Activated CD8-positive, alpha-beta memory T cell treated with anti-CD3 and anti-CD28 coated beads for 1 hour (primary cell): ENCODE results near the gene MORN3.
A peak's percentile ranks its signal among the peaks of the same experiment; 100 is the strongest.
"Not testable (repeated sequence)": the region's sequence is repeated elsewhere in the genome, so short reads cannot be mapped to it uniquely, and the experiment has no call there.

ENCODE experiments used
- DNase-seq, 2 donors: peaks; one replicate each; pipeline ENCODE4 v3.0.0-alpha.2; 2020; ENCODE audit warnings: low read depth in 1 of 2; ENCODE audit errors: extremely low read depth in 1 of 2

MORN3 gene, protein sequence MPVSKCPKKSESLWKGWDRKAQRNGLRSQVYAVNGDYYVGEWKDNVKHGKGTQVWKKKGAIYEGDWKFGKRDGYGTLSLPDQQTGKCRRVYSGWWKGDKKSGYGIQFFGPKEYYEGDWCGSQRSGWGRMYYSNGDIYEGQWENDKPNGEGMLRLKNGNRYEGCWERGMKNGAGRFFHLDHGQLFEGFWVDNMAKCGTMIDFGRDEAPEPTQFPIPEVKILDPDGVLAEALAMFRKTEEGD

DNA sequence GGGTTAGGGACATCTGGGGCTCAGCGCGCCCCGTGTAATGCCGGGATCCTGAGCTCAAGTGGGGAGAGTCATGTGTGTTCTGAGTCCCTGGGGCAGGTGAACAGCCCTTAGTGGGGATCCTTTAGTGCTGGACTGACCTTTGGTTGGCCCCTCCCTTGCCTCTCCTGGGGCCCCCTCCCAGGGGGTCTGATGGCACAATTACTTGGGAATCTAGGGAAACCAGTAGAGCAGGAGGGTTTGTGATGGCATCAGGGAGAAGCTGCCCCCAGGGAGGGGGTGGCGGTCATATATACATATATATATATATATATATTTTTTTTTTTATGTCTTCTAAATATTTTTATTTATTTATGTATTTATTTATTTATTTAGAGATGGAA, at the start of gene MORN3:
Gene MORN3 (minus strand): TSS at position 134 of the 380 bp plus-strand sequence. CDS start 171 bp downstream, outside the sequence.
- DNase-seq: no peak

DNA sequence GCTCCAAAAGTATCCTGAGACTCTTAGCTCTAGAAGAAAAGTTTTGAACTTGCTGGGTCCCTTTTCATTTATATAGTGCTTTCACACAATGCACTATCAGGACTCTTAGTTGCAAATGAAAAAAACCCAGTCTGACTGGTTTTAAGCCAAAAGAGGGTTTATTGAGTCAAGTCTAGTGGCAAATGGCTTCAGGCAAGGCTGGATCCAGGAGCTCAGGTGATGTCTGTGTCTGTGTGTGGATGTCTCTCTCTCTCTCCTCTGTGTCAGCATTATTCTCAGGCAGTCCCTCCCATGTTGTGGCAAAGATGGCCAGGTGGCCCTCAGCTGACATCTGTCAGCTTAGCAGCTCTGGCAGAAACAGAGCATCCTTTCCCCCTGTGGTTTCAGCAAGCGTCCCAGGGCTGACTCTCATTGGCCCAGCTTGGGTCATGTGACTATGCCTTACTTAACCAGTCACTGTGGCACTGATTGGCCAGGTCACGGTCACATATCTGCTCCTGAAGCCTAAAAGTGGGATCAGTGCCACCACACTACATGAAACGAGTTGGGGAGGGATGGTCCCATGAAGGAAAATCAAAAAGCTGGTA, 49.3 kb upstream of the MORN3 start:
- no peak for DNase-seq

DNA sequence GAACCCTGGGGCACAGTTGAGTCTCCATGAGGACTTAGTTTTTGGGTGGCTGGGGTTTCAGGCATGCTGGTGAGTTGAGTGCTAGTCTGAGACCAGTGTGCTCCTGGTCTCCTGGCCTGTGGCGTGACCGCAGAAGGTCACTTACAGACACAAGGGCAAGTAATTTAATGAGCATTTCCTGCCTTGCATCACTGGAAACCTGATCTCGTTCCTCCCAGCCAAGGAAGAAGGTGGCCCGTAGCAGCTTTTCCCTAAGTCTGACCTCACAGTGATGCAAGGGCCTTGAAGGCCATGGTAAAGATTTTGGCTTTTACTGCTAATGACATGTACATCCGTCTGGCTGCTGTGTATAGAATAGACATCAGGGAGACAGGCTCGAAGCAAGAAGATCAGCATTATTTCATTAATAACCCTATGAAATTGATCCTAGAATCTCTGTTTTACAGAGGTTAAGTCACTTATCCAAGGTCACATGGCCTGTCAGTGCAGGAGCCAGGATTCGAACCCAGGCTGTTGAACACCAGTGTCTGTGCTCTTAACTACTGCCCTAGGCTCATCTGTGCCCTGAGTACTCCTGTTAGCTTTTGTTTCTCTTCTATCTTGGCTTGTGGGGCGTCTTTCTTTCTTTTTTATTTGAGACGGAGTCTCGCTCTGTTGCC, 47.7 kb upstream of the MORN3 start:
- no peak for DNase-seq

DNA sequence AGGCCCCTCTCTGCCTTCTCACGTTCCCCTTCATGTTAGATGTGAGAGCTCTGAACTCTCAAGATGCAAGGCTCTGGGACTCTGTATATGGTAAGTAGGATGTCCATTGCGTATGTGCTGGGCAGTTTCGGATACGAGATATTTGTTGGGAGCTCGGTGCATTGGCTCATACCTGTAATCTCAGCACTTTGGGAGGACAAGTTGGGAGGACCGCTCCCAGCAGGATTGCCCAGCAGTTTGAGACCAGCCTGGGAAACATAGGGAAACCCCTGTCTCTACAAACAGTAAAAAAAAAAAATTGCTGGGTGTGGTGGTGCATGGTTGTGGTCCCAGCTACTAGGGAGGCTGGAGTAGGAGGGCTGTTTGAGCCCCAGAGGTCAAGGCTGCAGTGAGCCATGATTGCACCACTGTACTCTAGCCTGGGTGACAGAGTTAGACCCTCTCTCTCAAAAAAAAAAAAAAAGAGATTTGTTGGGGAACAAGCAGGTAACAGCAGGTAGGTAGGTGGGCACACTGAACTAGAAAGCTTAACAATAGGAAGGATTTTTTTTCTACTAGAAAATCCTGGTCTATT, 46.5 kb upstream of the MORN3 start:
- no peak for DNase-seq

DNA sequence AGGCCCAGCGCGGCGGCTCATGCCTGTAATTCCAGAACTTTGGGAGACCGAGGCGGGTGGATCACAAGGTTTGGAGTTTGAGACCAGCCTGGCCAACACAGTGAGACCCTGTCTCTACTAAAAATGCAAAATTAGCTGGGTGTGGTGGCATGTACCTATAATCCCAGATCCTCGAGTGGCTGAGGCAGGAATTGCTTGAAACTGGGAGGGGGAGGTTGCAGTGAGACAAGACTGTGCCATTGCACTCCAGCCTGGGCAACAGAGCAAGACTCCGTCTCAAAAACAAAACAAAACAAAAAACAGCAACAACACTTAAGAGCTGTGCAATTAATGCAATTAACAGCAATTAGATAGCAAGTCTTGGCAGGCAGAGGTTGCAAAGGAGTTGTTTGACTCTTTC, 45.6 kb upstream of the MORN3 start:
- not testable (repeated sequence) for DNase-seq

DNA sequence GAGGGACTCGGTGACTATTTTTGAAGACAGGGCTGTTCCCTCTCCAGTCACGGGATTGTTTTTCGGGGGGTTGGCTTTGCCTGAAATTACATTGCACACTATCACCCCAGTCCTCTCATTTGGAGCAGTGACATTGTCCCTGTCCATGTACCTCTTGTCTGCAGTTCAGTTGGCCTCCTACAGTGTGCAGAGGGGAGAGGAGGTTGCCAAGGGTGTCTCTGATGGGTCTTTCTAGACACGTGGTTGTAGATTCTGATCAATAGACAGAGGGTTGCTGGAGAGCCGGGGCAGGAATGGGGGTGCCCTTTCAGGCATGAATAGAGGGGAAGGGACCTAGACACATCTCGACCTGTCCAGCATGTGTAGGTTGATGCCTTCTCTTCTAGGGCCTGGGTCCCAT, 44.3 kb upstream of the MORN3 start:
- no peak for DNase-seq

DNA sequence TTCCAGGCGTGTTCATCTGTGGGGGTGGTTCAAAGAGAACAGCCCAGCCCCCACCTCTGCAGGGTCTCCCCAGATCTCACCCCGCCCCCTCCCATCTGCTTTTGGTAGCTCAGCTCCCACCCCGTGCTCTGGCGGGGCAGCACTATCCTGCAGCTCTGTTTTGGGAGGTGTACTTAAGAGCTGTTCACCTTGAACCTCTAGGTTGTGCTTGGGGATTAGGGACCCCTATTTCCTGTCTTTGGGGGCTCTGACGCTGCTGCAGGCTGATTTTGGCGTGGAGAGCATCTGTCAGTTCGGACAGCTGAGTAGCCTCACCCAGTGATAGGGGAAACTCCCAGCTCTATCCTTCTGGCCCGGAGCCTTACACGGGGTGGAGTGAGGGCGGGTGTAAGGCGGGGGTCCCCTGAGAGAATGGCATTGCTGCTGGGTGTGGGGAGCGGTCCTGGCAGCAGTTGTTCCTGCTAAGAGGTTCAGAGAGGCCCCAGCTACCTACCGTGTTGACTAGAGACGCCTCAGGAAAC, 43.9 kb upstream of the MORN3 start:
- DNase-seq: no peak

DNA sequence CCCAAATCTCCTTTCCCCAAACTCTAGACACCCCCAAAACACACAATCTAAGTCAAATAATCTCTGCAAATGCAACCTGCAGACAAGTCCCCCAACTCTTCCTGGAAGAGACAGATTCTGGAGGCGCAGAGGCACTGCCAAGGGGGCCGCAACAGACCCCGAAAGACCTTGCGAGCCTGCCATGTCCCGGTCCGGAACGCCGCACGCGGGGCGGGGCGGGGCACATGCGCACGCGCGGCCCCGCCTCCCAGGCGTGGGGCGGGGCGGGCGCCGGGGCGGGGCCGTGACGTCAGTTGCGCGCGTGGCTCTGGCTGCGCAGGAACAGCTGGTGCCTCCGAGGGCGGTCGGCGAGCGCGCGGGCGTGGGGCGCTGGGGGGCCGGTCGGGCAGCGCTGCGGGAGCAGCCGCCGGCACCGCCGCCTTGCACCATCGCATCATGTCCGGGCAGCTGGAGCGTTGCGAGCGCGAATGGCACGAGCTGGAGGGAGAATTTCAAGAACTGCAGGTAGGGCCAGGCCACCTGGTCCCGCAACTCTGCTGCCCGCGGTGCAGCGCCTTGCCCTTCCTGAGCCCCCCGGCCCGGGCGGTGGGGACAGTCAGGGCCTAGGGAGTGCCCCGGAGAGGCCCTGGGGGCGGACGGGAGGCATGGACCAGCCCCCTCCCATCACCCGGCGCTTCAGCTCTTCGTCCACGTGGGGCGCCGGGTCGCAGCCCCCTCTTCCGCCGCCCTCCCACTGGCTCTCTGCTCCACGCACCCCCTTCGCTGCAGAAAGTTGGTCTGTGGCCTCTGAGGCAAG, 43.2 kb upstream of the MORN3 start, which contains the start of gene TMEM120B:
Gene TMEM120B (plus strand): TSS at position 292 of the 796 bp plus-strand sequence. CDS start 144 bp downstream, at position 436.
- peak; percentile 28 to 81 for DNase-seq

DNA sequence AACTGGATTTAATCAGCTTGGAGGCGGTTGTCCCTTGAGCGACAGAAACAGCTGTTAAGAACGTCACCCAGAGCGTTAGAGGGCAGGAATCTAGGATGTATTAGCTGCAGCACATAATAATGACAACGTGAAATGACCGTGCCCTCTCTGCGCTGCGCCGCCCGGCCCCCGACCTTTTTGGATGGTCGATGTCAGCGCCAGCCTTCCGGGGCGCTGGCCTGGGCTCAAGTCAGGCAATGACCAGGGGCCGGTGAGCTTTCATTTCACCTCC, 42.7 kb upstream of the MORN3 start:
- no peak for DNase-seq

DNA sequence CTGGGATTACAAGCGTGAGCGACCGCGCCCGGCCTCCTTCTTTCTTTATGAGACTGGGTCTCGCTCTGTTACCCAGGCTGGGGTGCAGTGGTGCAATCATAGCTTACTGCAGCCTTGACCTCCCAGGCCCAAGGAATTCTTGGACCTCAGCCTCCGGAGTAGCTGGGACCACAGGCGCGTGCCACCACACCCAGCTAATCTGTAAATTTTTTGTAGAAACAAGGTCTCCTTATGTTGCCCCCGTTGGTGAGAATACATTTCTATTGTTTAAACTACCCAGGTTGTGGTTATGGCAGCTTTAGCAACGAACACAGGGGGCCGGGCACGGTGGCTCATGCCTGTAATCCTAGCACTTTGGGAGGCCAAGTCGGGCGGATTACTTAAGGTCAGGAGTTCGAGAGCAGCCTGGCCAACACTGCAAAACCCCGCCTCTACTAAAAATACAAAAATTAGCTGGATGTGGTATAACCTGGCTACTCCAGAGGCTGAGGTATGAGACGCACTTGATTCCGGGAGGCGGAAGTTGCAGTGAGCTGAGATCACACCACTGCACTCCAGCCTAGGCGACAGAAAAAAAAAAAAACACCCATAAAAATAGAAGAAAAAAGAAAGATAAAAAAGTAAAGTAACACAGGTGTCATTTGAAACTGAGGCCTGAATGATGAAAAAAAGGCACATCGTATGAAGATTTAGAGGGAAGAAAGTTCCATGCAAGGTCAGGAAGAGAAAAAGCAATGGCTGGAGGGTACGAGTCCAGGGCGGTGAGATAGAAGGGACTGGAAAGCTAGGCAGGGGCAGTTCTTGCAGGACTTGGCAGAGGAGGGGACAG, 42.1 kb upstream of the MORN3 start:
- DNase-seq: no peak

DNA sequence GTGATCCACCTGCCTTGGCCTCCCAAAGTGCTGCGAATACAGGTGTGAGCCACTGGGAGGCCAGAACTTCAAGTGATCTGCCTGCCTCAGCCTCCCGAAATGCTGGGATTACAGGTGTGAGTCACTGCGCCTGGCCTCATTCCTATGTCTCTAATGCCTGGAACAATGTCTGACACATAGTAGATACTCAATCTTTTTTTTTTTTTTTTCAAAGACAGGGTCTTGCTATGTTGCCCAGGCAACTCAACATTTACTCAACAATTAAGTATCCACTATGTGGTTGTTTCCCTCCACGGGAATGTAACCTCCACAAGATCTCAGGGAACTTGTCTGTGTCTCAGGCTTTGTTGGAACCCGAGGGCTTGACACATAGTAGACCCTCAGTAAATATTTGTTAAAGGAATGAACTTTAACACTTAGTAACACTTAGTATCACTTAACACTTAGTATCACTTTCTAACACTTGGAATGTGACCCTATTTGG, 40.1 kb upstream of the MORN3 start:
- DNase-seq: no peak

DNA sequence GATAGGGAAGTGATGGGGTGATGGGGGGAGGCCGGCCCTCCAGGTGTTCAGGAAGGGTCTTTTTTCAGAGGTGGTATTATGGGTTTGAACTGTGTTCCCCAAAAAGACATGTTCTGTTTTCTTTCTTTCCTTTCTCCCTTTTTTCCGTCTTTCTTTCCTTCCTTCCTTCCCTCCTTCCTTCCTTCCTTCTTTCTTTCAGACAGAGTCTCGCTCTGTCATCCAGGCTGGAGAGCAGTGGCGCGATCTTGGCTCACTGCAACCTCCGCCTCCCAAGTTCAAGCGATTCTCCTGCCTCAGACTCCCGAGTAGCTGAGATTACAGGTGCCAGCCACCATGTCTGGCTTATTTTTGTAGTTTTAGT, 39.6 kb upstream of the MORN3 start:
- not testable (repeated sequence) for DNase-seq

DNA sequence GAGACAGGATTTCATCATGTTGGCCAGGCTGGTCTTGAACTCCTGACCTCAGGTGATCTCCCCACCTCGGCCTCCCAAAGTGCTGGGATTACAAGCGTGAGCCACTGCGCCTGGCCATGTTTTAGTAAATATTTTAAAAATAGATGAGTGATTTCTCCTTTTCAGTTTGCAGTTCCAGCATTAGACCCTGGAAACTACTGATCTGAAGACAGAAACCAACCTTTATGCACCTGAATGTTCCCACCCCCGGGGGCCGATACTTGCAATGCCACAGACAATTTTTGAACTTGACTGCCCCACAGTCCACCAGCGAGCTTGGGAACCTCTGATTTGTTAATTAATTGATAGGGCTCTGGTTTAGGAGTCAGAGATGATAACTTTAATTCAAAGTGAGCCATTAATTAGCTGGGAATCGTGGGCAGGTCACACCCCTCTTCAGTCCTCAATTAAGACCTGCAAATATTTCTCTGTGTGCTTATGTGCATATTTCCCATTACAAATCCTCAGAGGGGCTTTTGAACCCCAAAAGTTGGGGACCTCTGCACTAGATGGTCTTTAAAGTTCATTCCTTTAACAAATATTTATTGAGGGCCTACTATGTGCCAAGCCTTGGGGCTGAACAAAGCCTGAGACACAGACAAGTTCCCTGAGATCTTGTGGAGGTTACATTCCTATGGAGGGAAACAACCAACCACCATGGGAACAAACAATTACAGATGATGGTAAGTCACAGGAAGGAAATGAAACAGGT, 39.0 kb upstream of the MORN3 start:
- no peak for DNase-seq

DNA sequence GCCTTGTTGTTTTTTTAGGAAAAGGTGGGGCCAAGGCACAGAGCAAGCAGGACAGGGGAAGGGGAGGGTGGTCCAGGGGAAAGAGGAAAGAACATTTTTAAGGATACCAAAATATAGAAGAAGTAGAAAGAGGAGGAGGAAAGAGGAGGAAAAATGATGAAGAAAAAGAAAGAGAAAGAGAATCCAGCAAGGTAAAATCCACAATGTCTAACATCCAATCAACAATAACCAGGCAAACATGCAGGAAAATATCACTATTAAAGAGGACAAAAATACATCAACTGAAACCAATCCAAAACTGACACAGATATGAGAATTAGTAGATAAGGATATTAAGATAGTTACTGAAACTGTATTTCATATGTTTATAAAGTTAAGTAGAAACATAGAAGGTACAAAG, 36.1 kb upstream of the MORN3 start:
- no peak for DNase-seq

DNA sequence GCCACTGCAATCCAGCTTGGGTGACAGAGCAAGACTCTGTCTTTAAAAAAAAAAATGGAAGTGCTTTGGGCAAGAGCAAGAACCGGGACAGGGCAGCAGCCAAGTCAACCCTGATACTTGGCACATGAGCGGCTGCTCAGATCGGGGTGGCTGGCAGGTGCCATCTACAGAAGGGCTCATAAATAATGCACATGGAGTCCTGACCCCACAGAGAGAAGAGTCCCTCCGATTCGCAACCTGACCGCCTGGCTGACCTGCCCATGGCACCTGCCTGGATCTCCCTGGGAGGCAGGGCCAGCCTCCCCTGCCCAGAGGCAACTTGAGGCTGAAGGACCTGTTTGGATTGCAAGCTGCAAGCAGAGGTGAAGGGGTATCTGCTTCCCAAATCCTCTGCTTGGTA, 33.5 kb upstream of the MORN3 start:
- no peak for DNase-seq

DNA sequence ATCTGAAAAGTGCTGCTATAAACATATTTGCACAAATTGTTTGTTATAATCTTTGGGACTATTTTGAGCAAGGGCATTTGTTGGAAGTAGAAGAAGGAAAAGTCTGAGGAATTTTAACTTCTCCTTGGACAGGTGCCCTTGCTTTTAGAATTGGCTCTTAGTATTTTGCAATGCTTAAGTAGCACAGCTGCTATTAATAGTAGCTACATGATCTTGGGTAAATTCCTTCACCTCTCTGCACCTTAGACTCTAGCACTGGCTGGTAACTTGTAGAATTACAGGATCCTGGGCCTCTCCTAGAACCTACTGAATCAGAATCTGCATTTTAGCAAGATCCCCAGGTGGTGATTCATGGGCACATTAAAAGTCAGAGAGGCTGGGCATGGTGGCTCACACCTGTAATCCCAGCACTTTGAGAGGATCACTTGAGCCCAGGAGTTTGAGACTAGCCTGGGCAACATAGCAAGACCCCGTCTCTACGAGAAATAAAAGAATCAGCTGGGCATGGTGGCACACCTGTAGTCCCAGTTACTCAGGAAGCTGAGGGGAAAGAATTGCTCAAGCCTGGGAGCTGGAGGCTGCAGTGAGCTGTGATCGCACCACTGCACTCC, 32.3 kb upstream of the MORN3 start:
- no peak for DNase-seq

DNA sequence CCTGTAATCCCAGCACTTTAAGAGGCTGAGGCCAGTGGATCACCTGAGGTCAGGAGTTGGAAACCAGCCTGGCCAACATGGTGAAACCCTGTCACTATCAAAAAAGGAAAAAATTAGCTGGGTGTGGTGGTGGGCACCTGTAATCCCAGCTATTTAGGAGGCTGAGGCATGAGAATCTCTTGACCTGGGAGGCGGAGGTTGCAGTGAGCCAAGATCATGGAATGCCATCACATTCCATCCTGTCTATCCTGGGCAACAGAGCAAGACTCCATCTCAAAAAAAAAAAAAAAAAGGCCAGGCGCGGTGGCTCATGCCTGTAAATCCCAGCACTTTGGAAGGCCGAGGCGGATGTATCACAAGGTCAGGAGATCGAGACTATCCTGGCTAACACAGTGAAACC, 28.4 kb upstream of the MORN3 start:
- not testable (repeated sequence) for DNase-seq

DNA sequence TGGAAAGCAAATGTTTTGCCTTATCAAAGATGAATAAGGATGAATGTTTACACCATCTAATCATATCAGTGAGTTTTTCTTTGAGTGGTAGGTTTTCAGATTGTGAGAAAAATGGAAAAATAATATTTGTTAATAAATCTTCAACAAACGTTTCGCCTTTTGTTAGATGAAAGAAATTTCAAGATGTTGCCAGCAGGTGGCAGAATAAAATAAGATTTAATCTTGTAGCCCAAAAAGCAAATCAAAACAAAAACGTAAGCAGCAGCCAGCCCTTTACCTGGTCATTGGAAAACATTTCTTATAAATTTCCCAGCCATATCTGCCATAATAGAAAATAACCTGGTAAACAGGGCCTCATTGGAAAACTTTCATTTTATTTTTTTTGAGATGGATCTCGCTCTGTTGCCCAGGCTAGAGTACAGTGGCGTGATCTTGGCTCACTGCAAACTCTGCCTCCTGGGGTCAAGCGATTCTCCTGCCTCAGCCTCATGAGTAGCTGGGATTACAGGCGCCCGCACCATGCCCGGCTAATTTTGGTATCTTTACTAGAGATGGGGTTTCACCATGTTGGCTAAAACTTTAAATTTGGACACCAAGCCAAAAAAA, 27.7 kb upstream of the MORN3 start:
- DNase-seq: no peak
